ENCODE results near the gene RPL13A. TPM values are rescaled to one million over a fixed set of nuclear protein-coding genes. Genes with fewer than 3 reads are reported as not detected.
A peak's percentile ranks its signal among the peaks of the same experiment; 100 is the strongest.

The RPL13A gene
- total and polyA plus RNA-seq, 2 of the 4 experiments (the other 2 are of a cell fraction) = 1,477 to 2,069 TPM

GRCh38 chr19:49492573-49493405, 5.4 kb downstream of the RPL13A start:
- H2AK5ac ChIP-seq (ENCODE audit: low read depth, low read length) = no peak overlapping the region
- H2AFZ ChIP-seq (replicated peaks; ENCODE audit: low read length, poor library complexity) = no peak overlapping the region
- H3K36me3 ChIP-seq (ENCODE audit: control insufficient read depth, insufficient read depth, low read length) = peaks cover 53% of the 10 kb centered on the region
- no peak overlapping the region for H3K18ac ChIP-seq (ENCODE audit: low read depth, low read length)
- no peak overlapping the region for H3K56ac ChIP-seq (ENCODE audit: extremely low read depth, insufficient read depth, low read length)
- no peak overlapping the region for H2BK5ac ChIP-seq (ENCODE audit: low read depth, low read length, poor library complexity, severe bottlenecking)
- ATAC-seq (ENCODE audit: low read depth) = no peak
- no peak overlapping the region for H3K4me2 ChIP-seq (ENCODE audit: low read depth, low read length)
- no peak overlapping the region for H3K4ac ChIP-seq (ENCODE audit: low read depth, low read length)
- dilution Hi-C loops (cut with HindIII; ENCODE audit: low sequenced_read_pairs, unreplicated experiment) (no loop called here), in situ Hi-C loops (cut with MboI; ENCODE audit: low sequenced_read_pairs) (loop anchor here (10.0 kb wide), 1 partner anchor 172 kb away; the partner anchor contains the start of genes BCL2L12 and IRF3), intact Hi-C loops (cut with micrococcal nuclease) (no loop called here)
- H2BK15ac ChIP-seq (ENCODE audit: low read depth, low read length) = no peak overlapping the region
- BruUV-seq (replicated peaks) = no TSS peak
- peak overlapping the region; percentile 16 to 26; a peak in 2 of 4 replicates for H4K8ac ChIP-seq (ENCODE audit: low read depth in 2 of 2, low read length in 2 of 2)
- no peak overlapping the region for H3K27ac ChIP-seq (ENCODE audit: insufficient read depth, low read length)
- no peaks in the 10 kb centered on the region for H3K27me3 ChIP-seq (ENCODE audit: control insufficient read depth, insufficient read depth, low read length)
- H4K91ac ChIP-seq (ENCODE audit: insufficient read depth, low read depth, low read length) = no peak overlapping the region
- H3K9me1 ChIP-seq (ENCODE audit: insufficient read depth, low read length) = peaks cover 5% of the 10 kb centered on the region
- peaks cover 21 to 49% of the 10 kb centered on the region in 2 experiments for H3K79me1 ChIP-seq (ENCODE audit: low read depth in 1 of 2, low read length in 2 of 2)
- ChIA-PET POLR2A (ENCODE audit: unreplicated experiment) (no interaction called here), CTCF (no interaction called here)
- TF ChIP-seq RFX5 (IDR thresholded peaks at IDR 0.05; ENCODE audit: low read depth, low read length) (no peak), POLR2A (IDR thresholded peaks at IDR 0.05; ENCODE audit: low read depth, low read length) (peak; percentile 77)
- H2BK20ac ChIP-seq (ENCODE audit: low read depth, low read length) = no peak overlapping the region
- no peak overlapping the region for H2BK120ac ChIP-seq (ENCODE audit: low read depth, low read length)
- H2AK9ac ChIP-seq (replicated peaks; ENCODE audit: low read depth, low read length, poor library complexity) = no peak overlapping the region
- H3K4me1 ChIP-seq (ENCODE audit: control insufficient read depth, insufficient read depth, low read length) = peaks cover 12% of the 10 kb centered on the region
- H3K14ac ChIP-seq (replicated peaks; ENCODE audit: low read depth, low read length) = no peak overlapping the region
- DNase-seq = peak; percentile 27
- no peak overlapping the region for H4K5ac ChIP-seq (ENCODE audit: low read depth, low read length)
- no peak overlapping the region for H3K23ac ChIP-seq (ENCODE audit: low read depth, low read length)
- peaks cover 58% of the 10 kb centered on the region for H4K20me1 ChIP-seq (ENCODE audit: insufficient read depth, low read length)
- 91% methylated on average over 5 of the region's 12 CpGs; no CpG with 5 or more reads in 1 of the 2 experiments for WGBS, 2 experiments (ENCODE audit: extremely low coverage in 2 of 2, insufficient read length in 1 of 2)
- no peak overlapping the region for H3K9ac ChIP-seq (ENCODE audit: low read depth, low read length)
- H3K4me3 ChIP-seq (ENCODE audit: insufficient read depth, low read depth, low read length) = no peak overlapping the region
- no peaks in the 10 kb centered on the region for H3K9me3 ChIP-seq (ENCODE audit: control insufficient read depth, insufficient read depth, low read length)
